DOHH2 (cell line): Measurements from ENCODE around the gene ADAMTS2.

Source experiments
- H3F3A ChIP-seq: fragments of 200-600 bp; sonication (generic), shearing (Covaris generic); 2 replicates; pipeline ENCODE4 v1.6.0; 2016; ENCODE audit warnings: antibody characterized with exemption, mild to moderate bottlenecking; ENCODE audit not compliant: control insufficient read depth, insufficient read depth
- H3K27ac ChIP-seq: fragments of 200-600 bp; sonication (generic); 2 replicates; pipeline ENCODE4 v1.5.1; 2014; ENCODE audit warnings: low read depth, mild to moderate bottlenecking, low read length, moderate library complexity
- H3K27me3 ChIP-seq: fragments of 200-600 bp; sonication (generic); 2 replicates; pipeline ENCODE4 v1.6.1; 2014; ENCODE audit warnings: mild to moderate bottlenecking, low read length, mixed read lengths; ENCODE audit not compliant: control insufficient read depth
- H3K36me3 ChIP-seq: fragments of 200-600 bp; sonication (generic); 2 replicates; pipeline ENCODE4 v1.6.1; 2014; ENCODE audit warnings: mild to moderate bottlenecking, low read length, moderate library complexity, mixed read lengths; ENCODE audit not compliant: control insufficient read depth
- H3K4me1 ChIP-seq: fragments of 200-600 bp; sonication (generic); 2 replicates; pipeline ENCODE4 v1.6.1; 2014; ENCODE audit warnings: mild to moderate bottlenecking, low read length, mixed read lengths; ENCODE audit not compliant: control insufficient read depth
- H3K4me2 ChIP-seq: fragments of 200-600 bp; sonication (generic); 2 replicates; pipeline ENCODE4 v1.6.0; 2014; ENCODE audit warnings: mild to moderate bottlenecking, low read length, moderate library complexity
- H3K4me3 ChIP-seq: fragments of 200-600 bp; sonication (generic); 2 replicates; pipeline ENCODE4 v1.5.1; 2014; ENCODE audit warnings: mild to moderate bottlenecking, low read length, mixed read lengths
- H3K79me2 ChIP-seq: fragments of 200-600 bp; sonication (generic); 2 replicates; pipeline ENCODE4 v1.6.1; 2014; ENCODE audit warnings: mild to moderate bottlenecking, low read length, mixed read lengths; ENCODE audit not compliant: control insufficient read depth
- H3K9me2 ChIP-seq: fragments of 200-600 bp; sonication (generic); replicated peaks from 2 replicates; pipeline ENCODE4 v1.6.1; 2014; ENCODE audit warnings: mild to moderate bottlenecking, low read length, mixed read lengths; ENCODE audit not compliant: control insufficient read depth
- H3K9me3 ChIP-seq: fragments of 200-600 bp; sonication (generic); 2 replicates; pipeline ENCODE4 v1.6.1; 2014; ENCODE audit warnings: antibody characterized with exemption, low read length, mixed read lengths; ENCODE audit not compliant: control insufficient read depth, insufficient read depth
- H4K20me1 ChIP-seq: fragments of 200-600 bp; sonication (generic); 2 replicates; pipeline ENCODE4 v1.6.0; 2014; ENCODE audit warnings: low read depth, mild to moderate bottlenecking, antibody characterized with exemption, low read length, moderate library complexity; ENCODE audit not compliant: control insufficient read depth, insufficient read depth
- CTCF ChIP-seq: fragments of 200-600 bp; sonication (generic); IDR thresholded peaks from one replicate; pipeline ENCODE4 v1.5.1; 2014; ENCODE audit warnings: antibody characterized with exemption, mild to moderate bottlenecking, low read depth, low read length; ENCODE audit not compliant: poor library complexity, severe bottlenecking
- EZH2phosphoT487 ChIP-seq: fragments of 200-600 bp; sonication (generic); IDR thresholded peaks from 2 replicates; pipeline ENCODE4 v1.6.1; 2017; ENCODE audit warnings: borderline replicate concordance, mild to moderate bottlenecking, antibody characterized with exemption, low read length, moderate library complexity, mixed read lengths

Gene ADAMTS2

DNA sequence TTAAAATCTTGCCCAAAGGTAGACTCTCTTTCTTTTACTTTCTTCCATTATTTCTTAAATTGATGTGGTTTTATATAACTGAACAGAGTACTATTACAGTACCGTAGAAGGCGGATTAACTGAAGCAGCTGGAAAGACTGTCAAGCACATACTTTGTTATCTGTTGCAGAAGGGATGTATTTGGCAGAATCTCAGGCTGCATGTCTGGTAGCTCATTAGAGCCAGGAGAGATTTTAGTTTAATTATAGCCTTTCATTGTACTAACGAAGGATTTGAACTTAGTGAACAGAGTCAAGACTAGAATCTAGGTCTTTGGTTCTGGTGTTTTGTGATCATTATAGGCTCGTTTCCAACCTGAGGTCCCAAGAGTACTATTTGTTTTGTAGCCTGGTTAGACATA is 264.5 kb downstream of the ADAMTS2 start:
- TF ChIP-seq CTCF (no peak), EZH2phosphoT487 (no peak)
- Histone ChIP-seq H3K9me3 (peaks cover 43% of the 10 kb centered on the region), H3K36me3 (peaks cover 22% of the 10 kb centered on the region)

DNA sequence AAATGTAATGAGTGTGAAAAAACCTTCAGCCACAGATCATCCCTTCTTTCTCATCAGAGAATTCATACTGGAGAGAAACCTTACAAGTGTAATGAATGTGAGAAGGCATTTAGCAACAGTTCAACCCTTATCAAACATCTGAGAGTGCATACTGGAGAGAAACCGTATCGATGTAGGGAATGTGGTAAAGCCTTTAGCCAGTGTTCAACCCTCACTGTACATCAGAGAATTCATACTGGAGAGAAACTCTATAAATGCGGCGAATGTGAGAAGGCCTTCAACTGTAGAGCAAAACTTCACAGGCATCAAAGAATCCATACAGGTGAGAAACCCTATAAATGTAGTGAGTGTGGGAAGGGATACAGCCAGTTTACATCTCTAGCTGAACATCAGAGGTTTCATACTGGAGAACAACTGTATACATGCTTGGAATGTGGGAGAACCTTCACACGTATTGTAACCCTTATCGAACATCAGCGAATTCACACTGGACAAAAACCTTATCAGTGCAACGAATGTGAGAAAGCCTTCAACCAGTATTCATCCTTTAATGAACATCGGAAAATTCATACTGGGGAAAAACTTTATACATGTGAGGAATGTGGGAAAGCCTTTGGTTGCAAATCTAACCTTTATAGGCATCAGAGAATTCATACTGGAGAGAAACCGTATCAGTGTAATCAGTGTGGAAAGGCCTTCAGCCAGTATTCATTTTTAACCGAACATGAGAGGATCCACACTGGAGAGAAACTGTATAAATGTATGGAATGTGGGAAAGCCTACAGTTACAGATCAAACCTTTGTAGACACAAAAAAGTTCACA is 265.9 kb downstream of the ADAMTS2 start:
- no peak overlapping the region for H3K4me3 ChIP-seq
- TF ChIP-seq CTCF: no peak
- no peak for TF ChIP-seq EZH2phosphoT487
- peaks cover 22% of the 10 kb centered on the region for H3K36me3 ChIP-seq
- no peaks in the 10 kb centered on the region for H3K79me2 ChIP-seq
- H3K9me3 ChIP-seq: peaks cover 48% of the 10 kb centered on the region
- H3K27ac ChIP-seq: no peak overlapping the region
- no peaks in the 10 kb centered on the region for H3K27me3 ChIP-seq
- H3K4me2 ChIP-seq: no peak overlapping the region
- H3K9me2 ChIP-seq: no peaks in the 10 kb centered on the region
- H4K20me1 ChIP-seq: no peaks in the 10 kb centered on the region
- H3F3A ChIP-seq: no peaks in the 10 kb centered on the region
- no peaks in the 10 kb centered on the region for H3K4me1 ChIP-seq

More for the DNA sequence above, 264.5 kb downstream of the ADAMTS2 start:
- H3F3A ChIP-seq: no peaks in the 10 kb centered on the region
- no peaks in the 10 kb centered on the region for H3K9me2 ChIP-seq
- H3K4me2 ChIP-seq: no peak overlapping the region
- no peaks in the 10 kb centered on the region for H3K27me3 ChIP-seq
- no peaks in the 10 kb centered on the region for H4K20me1 ChIP-seq
- no peaks in the 10 kb centered on the region for H3K4me1 ChIP-seq
- H3K4me3 ChIP-seq: no peak overlapping the region
- no peaks in the 10 kb centered on the region for H3K79me2 ChIP-seq
- no peak overlapping the region for H3K27ac ChIP-seq

GRCh38 chr5:179065703-179066102 is 279.6 kb downstream of the ADAMTS2 start:
- Histone ChIP-seq H3K27ac (no peak overlapping the region), H3K4me1 (peaks cover 5% of the 10 kb centered on the region; the same call in 1 of the 2 replicates), H3K4me3 (no peak overlapping the region), H3K79me2 (peaks cover 4% of the 10 kb centered on the region; the same call in 1 of the 2 replicates), H3K9me3 (peaks cover 27% of the 10 kb centered on the region; the same call in 1 of the 2 replicates), H3K9me2 (no peaks in the 10 kb centered on the region), H3K4me2 (no peak overlapping the region), H4K20me1 (no peaks in the 10 kb centered on the region), H3K36me3 (0 out of 2 replicates have a peak, but pooled peaks cover 2% of the 10 kb centered on the region), H3F3A (no peaks in the 10 kb centered on the region), H3K27me3 (no peaks in the 10 kb centered on the region)
- no peak for TF ChIP-seq EZH2phosphoT487
- no peak for TF ChIP-seq CTCF
